ENCODE results near the gene NUDT8.

DNA sequence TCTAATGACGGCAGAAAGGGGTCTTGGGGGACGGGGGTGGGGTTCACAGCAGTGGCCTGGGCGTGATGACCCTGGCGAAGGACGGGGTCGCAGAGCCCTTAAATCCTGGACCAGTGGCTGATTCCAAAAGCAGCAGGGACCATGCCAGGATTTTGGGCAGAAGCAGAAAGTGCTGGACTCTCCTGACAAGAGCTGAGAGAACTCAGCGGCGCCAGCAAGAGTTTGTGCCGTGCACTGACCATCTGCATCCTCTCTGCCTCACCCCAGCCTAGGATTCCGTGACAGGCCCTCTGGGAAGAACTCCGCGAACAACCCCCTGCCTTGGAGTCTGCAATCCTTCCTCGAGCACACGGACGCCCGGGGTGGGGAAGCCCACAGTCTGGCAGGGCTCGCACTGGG lies 23.6 kb downstream of the NUDT8 start:
- TF ChIP-seq CTCF (IDR thresholded peaks at IDR 0.05), result no peak
- TF ChIP-seq POLR2A (IDR thresholded peaks at IDR 0.05), result no peak

Measured in breast epithelium (tissue), 3 donors.